WTC11 (cell line): Measurements from ENCODE around the gene TWIST2.

Source experiments
- ATF2 ChIP-seq: sonication (generic); formaldehyde crosslinking; IDR thresholded peaks from 2 replicates; pipeline ENCODE4 v1.8.1; 2022; ENCODE audit warnings: low read depth, missing genetic modification reagents, borderline replicate concordance
- CDX4 ChIP-seq: fragments of 250-450 bp; sonication (Bioruptor Pico); IDR thresholded peaks from 2 replicates; pipeline ENCODE4 v1.9.0; 2021; ENCODE audit warnings: moderate library complexity, mild to moderate bottlenecking, inconsistent platforms, borderline replicate concordance
- CREB1 ChIP-seq: sonication (generic); formaldehyde crosslinking; IDR thresholded peaks from 2 replicates; pipeline ENCODE4 v1.8.0; 2023; ENCODE audit warnings: mild to moderate bottlenecking, missing genetic modification reagents
- CTCF ChIP-seq: fragments of 200-600 bp; IDR thresholded peaks from 2 replicates; pipeline ENCODE4 v1.8.0; 2022; ENCODE audit warnings: antibody characterized with exemption
- E2F1 ChIP-seq: sonication (generic); formaldehyde crosslinking; IDR thresholded peaks from 2 replicates; pipeline ENCODE4 v1.8.0; 2022; ENCODE audit warnings: mild to moderate bottlenecking, missing genetic modification reagents
- NFYB ChIP-seq: sonication (generic); formaldehyde crosslinking; conservative IDR thresholded peaks from 2 replicates; pipeline ENCODE4 v1.8.0; 2022; ENCODE audit warnings: low read depth, missing genetic modification reagents
- RELA ChIP-seq: sonication (generic); formaldehyde crosslinking; IDR thresholded peaks from 2 replicates; pipeline ENCODE4 v1.8.1; 2022; ENCODE audit warnings: missing genetic modification reagents, mild to moderate bottlenecking, borderline replicate concordance
- ZNF263 ChIP-seq: sonication (generic); formaldehyde crosslinking; IDR thresholded peaks from 2 replicates; pipeline ENCODE4 v1.8.1; 2022; ENCODE audit warnings: low read depth, mild to moderate bottlenecking, moderate library complexity, missing genetic modification reagents
- ZNF416 ChIP-seq: fragments of 250-450 bp; sonication (Bioruptor Pico); IDR thresholded peaks from 2 replicates; pipeline ENCODE4 v1.9.0; 2021; ENCODE audit warnings: mild to moderate bottlenecking, inconsistent platforms

GRCh38 chr2:238816291-238816690 is 31.6 kb upstream of the TWIST2 start:
- TF ChIP-seq CTCF (no peak), ZNF263 (CRISPR knock-in tag) (no peak), ZNF416 (no peak), CREB1 (CRISPR knock-in tag) (no peak), ATF2 (CRISPR knock-in tag) (no peak), RELA (CRISPR knock-in tag) (no peak), CDX4 (CRISPR knock-in tag) (no peak), NFYB (no peak), E2F1 (CRISPR knock-in tag) (no peak)
